Activated CD4-positive, alpha-beta T cell treated with anti-CD3 and anti-CD28 coated beads, Interleukin-2, amount 10 ng/mL, durations not matched to agents 24 days and 14 days (primary cell): ENCODE results near the gene SAC3D1. TPM values are rescaled to one million over a fixed set of nuclear protein-coding genes. Genes with fewer than 3 reads are reported as not detected.

ENCODE experiments used
- DNase-seq: peaks from one replicate; pipeline ENCODE4 v3.0.0; 2022
- H3K27ac Mint-ChIP-seq: one replicate; pipeline ENCODE4 v1.8.0; 2022; ENCODE audit warnings: mild to moderate bottlenecking, mixed read lengths
- H3K27me3 Mint-ChIP-seq: one replicate; pipeline ENCODE4 v1.8.0; 2022; ENCODE audit warnings: mixed read lengths
- H3K36me3 Mint-ChIP-seq: one replicate; pipeline ENCODE4 v1.8.0; 2022; ENCODE audit warnings: low read depth, mild to moderate bottlenecking, mixed read lengths
- H3K4me1 Mint-ChIP-seq: one replicate; pipeline ENCODE4 v1.8.0; 2021; ENCODE audit warnings: mixed read lengths
- H3K4me3 Mint-ChIP-seq: one replicate; pipeline ENCODE4 v1.8.0; 2022; ENCODE audit warnings: mild to moderate bottlenecking, moderate library complexity, mixed read lengths
- H3K9me3 Mint-ChIP-seq: one replicate; pipeline ENCODE4 v1.8.0; 2021; ENCODE audit warnings: mixed read lengths
- intact Hi-C: fragments of 100-400 bp; cut with micrococcal nuclease; formaldehyde crosslinking; loops from one replicate; pipeline ENCODE4 v1.15.1; 2023
- total RNA-seq: library from RNA; stranded (reverse); gene quantifications from 2 replicates; pipeline ENCODE4 v1.2.3, GENCODE V29; 2022

SAC3D1 gene
- total RNA-seq, 1 donor from 2014 or later = 18.0 TPM

DNA sequence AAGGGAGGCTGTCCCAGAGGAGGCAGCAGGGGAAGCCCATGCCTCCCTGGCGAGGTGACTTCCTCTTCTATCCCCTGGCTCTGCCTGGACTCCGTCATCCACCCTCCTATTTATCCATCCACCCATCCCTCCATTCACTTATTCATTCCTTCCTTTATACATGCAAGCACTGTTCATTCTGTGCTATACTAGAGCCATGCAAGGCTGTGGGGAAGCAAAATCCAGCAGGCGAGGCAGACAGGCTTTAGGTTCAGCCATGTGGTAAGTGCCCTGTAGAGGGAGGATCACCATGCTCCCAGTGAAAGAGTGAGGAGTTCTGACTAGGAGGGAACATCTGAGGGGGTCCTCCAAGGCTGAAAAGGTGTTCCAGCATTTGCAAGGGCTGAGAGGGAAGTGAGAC is 18.5 kb downstream of the SAC3D1 start:
- no peaks in the 10 kb centered on the region for H3K9me3 Mint-ChIP-seq
- no peak overlapping the region for H3K4me3 Mint-ChIP-seq
- no peak for DNase-seq
- H3K27me3 Mint-ChIP-seq = no peaks in the 10 kb centered on the region
- peaks cover 13% of the 10 kb centered on the region for H3K4me1 Mint-ChIP-seq
- no peaks in the 10 kb centered on the region for H3K36me3 Mint-ChIP-seq
- H3K27ac Mint-ChIP-seq = peak overlapping the region; percentile 29
- intact Hi-C loops = no loop called here

DNA sequence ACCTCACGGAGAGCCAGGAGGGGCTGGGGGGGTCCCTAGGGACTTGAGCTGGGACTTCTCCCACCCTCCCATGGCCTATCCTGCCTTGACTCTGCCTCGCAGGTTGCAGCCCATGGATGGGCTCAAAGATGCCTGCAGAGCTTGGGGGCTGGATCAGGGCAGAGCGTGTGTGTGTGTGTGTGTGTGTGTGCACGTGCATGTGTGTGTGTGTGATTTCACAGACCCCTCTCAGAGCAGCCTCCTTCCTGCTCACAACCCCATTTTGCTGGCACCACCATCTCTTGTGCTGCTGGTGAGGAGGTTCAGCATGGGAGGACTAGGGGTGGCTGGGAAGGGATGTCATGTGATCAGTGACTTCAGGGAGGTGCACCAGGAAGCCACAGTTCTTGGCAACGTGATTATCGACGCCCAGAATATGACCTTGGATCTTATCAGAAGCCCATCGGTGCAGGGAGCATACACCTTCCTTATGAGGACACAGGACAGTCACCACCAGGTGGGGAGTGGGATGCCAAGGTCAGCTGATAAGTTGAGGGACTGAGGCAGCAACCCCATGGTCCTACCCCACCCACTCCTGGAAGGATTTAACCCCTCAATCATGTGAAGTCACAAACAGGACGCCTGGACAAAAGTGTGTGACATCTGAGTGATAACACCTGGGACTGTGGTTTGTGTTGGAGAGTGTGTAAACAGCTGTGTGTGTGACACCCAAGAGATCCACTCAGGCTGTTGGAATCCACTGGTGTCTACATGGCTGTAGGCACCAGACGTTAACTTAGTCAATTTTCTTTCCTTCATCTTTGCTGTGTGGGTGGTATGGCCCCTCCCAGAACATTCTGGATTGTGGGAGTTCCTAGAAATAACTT is 19.2 kb downstream of the SAC3D1 start:
- Mint-ChIP-seq H3K9me3 (no peaks in the 10 kb centered on the region), H3K36me3 (no peaks in the 10 kb centered on the region), H3K4me3 (no peak overlapping the region), H3K27me3 (no peaks in the 10 kb centered on the region), H3K27ac (no peak overlapping the region), H3K4me1 (peaks cover 11% of the 10 kb centered on the region)
- intact Hi-C loops = no loop called here
- DNase-seq = no peak

DNA sequence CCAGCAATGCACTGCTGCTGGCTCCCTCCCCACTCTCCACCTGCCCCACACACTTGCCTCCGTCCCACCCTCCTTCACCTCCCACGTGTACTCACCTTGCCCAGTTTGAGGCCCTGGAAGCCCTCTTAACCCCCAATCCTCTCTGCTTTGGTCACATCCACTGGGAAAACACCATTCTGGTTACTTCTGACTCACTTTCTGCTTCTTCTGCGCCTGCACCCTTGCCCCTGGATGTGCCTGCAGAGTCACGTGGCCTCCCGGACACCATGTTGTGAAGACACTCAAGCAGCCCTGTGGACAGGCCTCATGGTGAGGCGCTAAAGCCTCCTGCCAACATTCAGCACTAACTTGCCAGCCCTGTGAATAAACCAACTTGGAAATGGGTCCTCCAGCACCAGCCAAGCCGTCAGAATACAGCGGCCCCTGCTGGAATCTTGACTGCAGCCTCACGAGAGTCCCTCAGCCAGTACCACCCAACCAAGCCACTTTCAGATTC is 20.0 kb downstream of the SAC3D1 start:
- Mint-ChIP-seq H3K4me1 (peaks cover 11% of the 10 kb centered on the region), H3K4me3 (no peak overlapping the region), H3K27me3 (no peaks in the 10 kb centered on the region), H3K36me3 (no peaks in the 10 kb centered on the region), H3K27ac (no peak overlapping the region), H3K9me3 (no peaks in the 10 kb centered on the region)
- no peak for DNase-seq
- intact Hi-C loops = no loop called here

DNA sequence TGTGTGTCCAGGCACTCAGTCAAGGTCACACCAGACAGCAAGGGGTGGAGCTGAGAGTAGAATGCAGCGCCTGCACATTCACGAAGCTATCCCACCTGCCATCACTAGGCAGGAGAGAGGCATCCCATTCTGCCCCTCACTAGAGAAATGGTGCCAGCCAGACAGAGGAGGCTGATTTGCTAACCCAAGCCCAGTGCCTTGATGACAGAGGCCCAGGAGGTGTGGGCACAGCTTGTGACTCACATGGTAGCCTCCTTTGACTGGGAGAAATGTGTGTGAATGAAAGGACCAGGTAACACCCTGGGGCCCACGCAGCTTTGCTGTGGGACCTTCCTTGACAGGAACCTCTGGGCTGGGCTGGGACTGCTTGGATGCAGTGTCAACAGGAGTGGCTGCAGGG is 22.5 kb downstream of the SAC3D1 start:
- H3K27me3 Mint-ChIP-seq = no peaks in the 10 kb centered on the region
- H3K4me1 Mint-ChIP-seq = peaks cover 11% of the 10 kb centered on the region
- H3K4me3 Mint-ChIP-seq = no peak overlapping the region
- DNase-seq = no peak
- H3K36me3 Mint-ChIP-seq = no peaks in the 10 kb centered on the region
- no peaks in the 10 kb centered on the region for H3K9me3 Mint-ChIP-seq
- H3K27ac Mint-ChIP-seq = no peak overlapping the region
- intact Hi-C loops = no loop called here

DNA sequence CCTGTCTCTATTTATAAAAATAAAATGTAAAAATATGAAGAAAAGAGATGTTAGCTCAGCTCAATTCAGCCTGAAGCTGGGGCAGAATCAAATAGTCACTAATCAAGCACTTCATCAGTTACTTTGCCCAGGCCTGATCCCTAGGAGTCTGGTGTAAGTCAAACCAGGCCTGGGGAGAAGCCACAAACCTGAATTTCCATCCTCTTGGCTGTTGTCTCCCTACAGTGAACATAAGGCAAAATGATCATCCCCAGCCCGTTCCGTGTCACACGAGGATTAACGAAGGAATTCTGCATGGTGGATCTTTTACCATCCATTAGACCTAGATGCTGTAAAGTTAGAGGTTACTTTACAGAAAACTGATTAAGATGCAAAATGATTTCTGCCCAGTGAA is 23.8 kb downstream of the SAC3D1 start:
- Mint-ChIP-seq H3K36me3 (no peaks in the 10 kb centered on the region), H3K9me3 (no peaks in the 10 kb centered on the region), H3K27me3 (no peaks in the 10 kb centered on the region), H3K4me3 (no peak overlapping the region), H3K27ac (no peak overlapping the region), H3K4me1 (peaks cover 11% of the 10 kb centered on the region)
- intact Hi-C loops = no loop called here
- DNase-seq = no peak

DNA sequence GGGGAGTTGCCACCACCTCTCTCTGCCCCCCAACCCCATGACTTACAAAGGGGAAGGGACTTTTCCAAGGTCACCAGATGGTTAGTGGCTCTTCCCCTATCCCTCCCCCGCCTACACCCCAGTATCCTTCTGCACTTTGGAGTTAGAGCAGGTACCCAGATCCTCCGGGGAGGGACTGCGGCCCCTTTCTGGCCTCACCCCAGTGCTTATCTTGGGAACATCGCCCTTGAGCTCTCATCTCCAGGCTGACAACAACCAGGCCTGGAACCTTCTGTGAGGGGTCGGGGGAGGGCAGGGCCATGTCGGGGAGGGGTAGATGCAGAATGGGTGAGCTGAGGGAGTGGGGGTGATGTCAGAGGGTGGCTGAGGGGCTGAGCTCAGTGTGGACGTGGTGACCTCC is 24.8 kb downstream of the SAC3D1 start:
- Mint-ChIP-seq H3K4me3 (no peak overlapping the region), H3K9me3 (no peaks in the 10 kb centered on the region), H3K4me1 (peaks cover 3% of the 10 kb centered on the region), H3K27me3 (no peaks in the 10 kb centered on the region), H3K36me3 (no peaks in the 10 kb centered on the region), H3K27ac (no peak overlapping the region)
- no peak for DNase-seq
- intact Hi-C loops = no loop called here

DNA sequence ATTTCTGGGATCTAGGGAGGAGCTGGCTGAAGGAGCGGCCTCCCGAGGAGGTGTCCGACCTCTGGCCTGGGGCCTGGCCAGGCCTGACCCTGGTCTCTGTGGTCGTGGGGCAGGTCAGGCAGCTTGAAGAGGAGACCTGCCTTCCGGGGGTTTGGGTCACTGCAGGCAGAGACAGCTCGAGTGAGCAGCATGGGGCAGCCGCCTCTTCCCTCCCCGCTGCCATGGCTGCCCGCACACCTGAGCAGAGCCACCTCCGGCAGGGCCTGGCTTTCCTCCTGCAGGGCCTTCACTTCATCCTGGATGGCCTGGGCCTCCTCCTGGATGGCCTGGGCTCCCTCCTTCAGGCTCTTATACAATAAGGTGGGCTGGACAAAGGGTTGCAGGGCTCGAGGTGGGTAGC is 25.3 kb downstream of the SAC3D1 start:
- Mint-ChIP-seq H3K36me3 (no peaks in the 10 kb centered on the region), H3K4me1 (no peaks in the 10 kb centered on the region), H3K27ac (no peak overlapping the region), H3K4me3 (no peak overlapping the region), H3K9me3 (no peaks in the 10 kb centered on the region), H3K27me3 (no peaks in the 10 kb centered on the region)
- intact Hi-C loops = no loop called here
- DNase-seq = no peak

DNA sequence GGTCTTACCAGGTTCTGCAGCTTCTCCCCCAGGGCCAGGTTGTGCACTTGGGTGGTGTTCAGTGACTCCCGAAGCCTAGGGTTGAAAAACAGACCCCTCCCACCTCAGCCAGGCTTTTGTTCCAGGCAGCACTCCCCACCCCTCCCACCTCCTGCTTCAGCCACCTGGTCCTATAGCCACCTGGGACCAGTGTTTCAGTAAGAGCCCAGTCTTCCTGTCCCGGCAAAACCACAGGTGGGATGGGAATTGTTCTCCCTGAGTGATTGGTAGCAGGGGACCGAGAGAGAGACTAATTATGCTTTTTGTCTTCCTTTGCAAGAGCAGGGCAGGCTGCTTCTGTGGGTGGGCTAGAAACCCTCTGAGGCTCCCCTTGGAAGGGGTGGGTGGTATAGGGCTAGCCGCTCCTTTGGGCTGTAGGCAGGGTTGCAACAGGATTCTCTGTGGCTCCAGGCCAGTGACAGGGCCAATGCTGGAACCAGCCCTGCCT is 25.8 kb downstream of the SAC3D1 start:
- H3K27me3 Mint-ChIP-seq = no peaks in the 10 kb centered on the region
- no peak overlapping the region for H3K27ac Mint-ChIP-seq
- H3K4me1 Mint-ChIP-seq = no peaks in the 10 kb centered on the region
- no peaks in the 10 kb centered on the region for H3K9me3 Mint-ChIP-seq
- no peaks in the 10 kb centered on the region for H3K36me3 Mint-ChIP-seq
- no peak for DNase-seq
- no peak overlapping the region for H3K4me3 Mint-ChIP-seq
- intact Hi-C loops = no loop called here

DNA sequence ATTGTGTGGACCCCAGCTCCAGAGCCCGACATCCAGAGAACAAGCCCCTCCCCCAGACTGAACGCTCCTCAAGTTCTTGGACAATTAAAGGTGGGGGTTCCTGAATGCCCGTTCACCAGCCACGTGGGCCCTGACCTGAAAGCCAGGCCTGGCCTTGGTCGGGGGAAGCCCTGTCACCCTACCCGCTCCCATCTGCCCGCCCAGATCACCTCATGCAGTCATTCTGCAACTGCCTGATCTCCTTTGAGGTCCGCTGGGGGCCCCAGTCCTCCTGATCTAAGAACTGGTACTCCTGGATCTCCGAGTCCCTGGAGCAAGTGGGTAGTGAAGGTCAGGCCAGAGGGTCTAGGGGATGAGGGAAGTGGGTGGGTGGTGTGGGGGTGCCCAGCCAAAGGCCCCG is 26.4 kb downstream of the SAC3D1 start:
- Mint-ChIP-seq H3K36me3 (no peaks in the 10 kb centered on the region), H3K4me1 (no peaks in the 10 kb centered on the region), H3K27me3 (no peaks in the 10 kb centered on the region), H3K27ac (no peak overlapping the region), H3K9me3 (no peaks in the 10 kb centered on the region), H3K4me3 (no peak overlapping the region)
- intact Hi-C loops = no loop called here
- DNase-seq = no peak

DNA sequence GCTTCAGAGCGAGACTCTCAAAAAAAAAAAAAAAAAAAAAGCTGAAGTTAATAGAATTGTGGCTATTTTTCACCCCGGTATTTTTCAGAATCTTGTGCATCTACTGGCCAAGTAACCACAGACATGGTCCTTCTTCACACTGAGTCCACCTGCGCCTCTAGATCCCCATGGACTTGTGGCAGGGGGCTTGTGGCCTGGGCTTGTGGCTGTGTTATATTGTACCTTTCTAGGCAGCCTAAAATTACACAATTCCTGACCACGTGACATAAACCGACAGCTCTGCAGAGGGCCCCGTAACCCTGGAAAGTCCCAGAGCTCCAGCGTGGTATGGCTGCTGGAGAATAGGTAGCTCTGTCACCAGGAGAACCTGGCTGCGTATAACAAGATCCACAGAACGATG is 28.2 kb downstream of the SAC3D1 start:
- no peak overlapping the region for H3K27ac Mint-ChIP-seq
- no peaks in the 10 kb centered on the region for H3K4me1 Mint-ChIP-seq
- no peak for DNase-seq
- no peaks in the 10 kb centered on the region for H3K36me3 Mint-ChIP-seq
- H3K4me3 Mint-ChIP-seq = no peak overlapping the region
- no peaks in the 10 kb centered on the region for H3K9me3 Mint-ChIP-seq
- H3K27me3 Mint-ChIP-seq = no peaks in the 10 kb centered on the region
- intact Hi-C loops = no loop called here

DNA sequence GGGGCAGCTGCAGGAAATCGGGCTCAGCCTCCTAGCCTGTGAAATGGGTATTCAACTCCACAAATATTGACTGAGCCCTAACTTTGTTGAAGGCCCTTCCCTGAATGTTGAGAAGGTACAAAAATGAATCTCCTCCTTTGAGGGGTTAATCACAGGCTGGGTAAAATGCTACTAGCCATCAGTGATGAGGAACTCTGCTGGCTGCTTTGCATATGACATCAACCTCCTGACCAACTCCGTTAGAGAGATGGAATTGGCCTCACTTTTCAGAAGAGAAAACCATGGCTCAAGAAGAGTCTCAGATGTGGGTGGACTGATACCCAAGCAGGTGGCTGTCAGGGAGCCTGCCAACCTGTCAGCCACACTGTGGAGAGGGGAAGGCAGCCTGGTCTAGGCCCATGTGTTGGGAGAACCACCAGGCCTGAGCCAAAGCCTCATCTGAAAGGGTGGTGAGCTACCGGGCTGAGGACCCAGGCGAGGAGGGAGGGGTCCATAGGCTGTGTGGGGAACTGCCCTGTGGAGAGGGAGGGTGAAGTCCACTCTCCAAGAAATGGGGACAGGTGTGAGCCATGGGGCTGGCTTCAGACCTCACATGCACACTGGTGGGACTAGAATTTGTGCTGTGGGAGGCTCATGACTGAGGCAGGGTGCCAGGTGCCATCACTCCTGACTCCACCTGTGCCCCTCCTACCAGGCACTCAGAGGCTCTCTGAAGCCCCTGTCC is 31.1 kb downstream of the SAC3D1 start:
- Mint-ChIP-seq H3K4me1 (peaks cover 2% of the 10 kb centered on the region), H3K27me3 (no peaks in the 10 kb centered on the region), H3K4me3 (no peak overlapping the region), H3K27ac (no peak overlapping the region), H3K9me3 (no peaks in the 10 kb centered on the region), H3K36me3 (peaks cover 7% of the 10 kb centered on the region)
- intact Hi-C loops = no loop called here
- no peak for DNase-seq

DNA sequence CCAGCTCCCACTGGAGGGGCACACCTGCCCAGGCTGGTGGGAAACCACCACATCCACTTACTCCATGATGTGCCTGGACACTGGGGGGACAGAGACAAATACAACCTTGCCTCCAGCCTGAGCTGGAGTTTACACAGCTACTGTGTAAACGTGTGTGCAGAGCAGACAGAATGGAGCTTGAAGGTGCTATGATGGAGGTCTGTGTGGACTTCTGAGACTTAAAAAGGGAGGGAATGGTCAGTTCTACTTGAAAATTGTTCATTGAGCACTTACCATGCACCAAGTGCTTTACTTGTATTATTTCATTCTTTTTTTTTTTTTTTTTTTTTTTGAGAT is 31.6 kb downstream of the SAC3D1 start:
- peaks cover 4% of the 10 kb centered on the region for H3K4me1 Mint-ChIP-seq
- no peak overlapping the region for H3K4me3 Mint-ChIP-seq
- H3K27ac Mint-ChIP-seq = no peak overlapping the region
- no peaks in the 10 kb centered on the region for H3K9me3 Mint-ChIP-seq
- no peaks in the 10 kb centered on the region for H3K27me3 Mint-ChIP-seq
- DNase-seq = no peak
- intact Hi-C loops = no loop called here
- peaks cover 12% of the 10 kb centered on the region for H3K36me3 Mint-ChIP-seq

DNA sequence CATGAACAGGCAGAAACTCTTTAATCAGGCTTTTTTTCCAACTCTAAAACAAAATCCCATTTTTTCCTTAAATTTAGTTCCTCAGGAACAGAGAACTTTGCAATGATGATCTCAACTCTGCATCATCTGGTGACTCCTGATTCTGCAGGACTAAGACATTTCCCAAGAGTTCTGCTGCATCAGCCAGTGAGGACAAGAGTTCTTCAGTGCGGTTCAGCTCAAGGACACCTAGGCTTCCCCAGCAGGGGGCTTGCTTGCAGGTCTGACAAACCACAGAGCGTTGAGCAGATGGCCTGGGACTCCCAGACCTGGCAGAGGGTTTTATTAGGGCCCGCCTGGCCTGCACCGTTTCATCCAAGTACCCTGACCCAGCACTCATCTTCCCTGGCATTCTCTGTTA is 36.4 kb downstream of the SAC3D1 start:
- H3K27me3 Mint-ChIP-seq = no peaks in the 10 kb centered on the region
- H3K4me1 Mint-ChIP-seq = peaks cover 31% of the 10 kb centered on the region
- no peak for DNase-seq
- no peaks in the 10 kb centered on the region for H3K9me3 Mint-ChIP-seq
- no peak overlapping the region for H3K27ac Mint-ChIP-seq
- intact Hi-C loops = no loop called here
- H3K4me3 Mint-ChIP-seq = no peak overlapping the region
- peaks cover 46% of the 10 kb centered on the region for H3K36me3 Mint-ChIP-seq

DNA sequence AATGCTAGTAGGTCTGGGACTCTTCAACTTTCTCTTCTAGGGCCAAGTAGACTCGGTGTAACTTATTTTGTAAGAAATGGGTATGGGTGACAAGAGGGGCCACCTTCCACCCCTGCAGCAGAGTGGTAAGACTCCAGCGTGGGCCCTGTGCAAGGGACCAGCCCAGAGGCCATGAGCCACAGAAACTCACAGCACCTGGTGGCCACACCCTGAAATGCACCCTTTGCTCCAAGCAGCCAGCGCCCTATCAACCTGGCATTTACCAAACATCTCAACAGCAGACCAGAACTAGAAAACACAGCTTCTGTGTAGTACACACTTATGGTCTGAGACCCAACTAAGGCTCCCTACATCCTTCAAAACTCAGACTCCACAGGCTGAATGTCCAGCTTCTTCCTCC is 37.1 kb downstream of the SAC3D1 start:
- peak; percentile 92 for DNase-seq
- Mint-ChIP-seq H3K4me3 (no peak overlapping the region), H3K27ac (peak overlapping the region; percentile 65), H3K36me3 (peaks cover 52% of the 10 kb centered on the region), H3K9me3 (no peaks in the 10 kb centered on the region), H3K4me1 (peaks cover 37% of the 10 kb centered on the region), H3K27me3 (no peaks in the 10 kb centered on the region)
- intact Hi-C loops = no loop called here
